B cell (primary cell): ENCODE results near the gene SLC35F3. TPM values are rescaled to one million over a fixed set of nuclear protein-coding genes. Genes with fewer than 3 reads are reported as not detected.

ENCODE experiments used
- ATAC-seq: fragments of 200-7000 bp; cut with Tn5 transposase; one replicate; pipeline ENCODE4 v1.10.0; 2021; ENCODE audit warnings: low read depth, mild to moderate bottlenecking, moderate number of reproducible peaks, moderate library complexity
- CTCF ChIA-PET: fragments of 350-600 bp; sonication (Branson Sonifier 250); formaldehyde crosslinking; loops from one replicate; lab custom pipeline; 2021; ENCODE audit warnings: antibody characterized with exemption, inconsistent platforms; lab: Charles Lee
- POLR2A ChIA-PET: fragments of 350-600 bp; sonication (Branson Sonifier 250); formaldehyde crosslinking; loops from one replicate; lab custom pipeline; 2021; ENCODE audit warnings: antibody characterized with exemption; lab: Charles Lee
- DNase-seq: peaks from one replicate; pipeline ENCODE4 v3.0.0; 2013
- H2AFZ ChIP-seq: 2 replicates; pipeline ENCODE4 v1.6.1; 2012; ENCODE audit warnings: mild to moderate bottlenecking, low read depth, low read length; ENCODE audit not compliant: insufficient read depth, poor library complexity, severe bottlenecking
- H3K27ac ChIP-seq, 2 donors: 1 replicate in 1 of 2; 2 replicates in 1 of 2; pipeline ENCODE4 v1.5.1; 2012 to 2013; ENCODE audit warnings: low read length in 2 of 2, mild to moderate bottlenecking in 2 of 2, moderate library complexity in 1 of 2
- H3K27me3 ChIP-seq, 4 experiments: fragments of 200-600 bp in 1 of 4; sonication (generic) in 1 of 4; replicated peaks in 1 of 4; 1 replicate in 2 of 4; 2 replicates in 2 of 4; pipeline versions ENCODE4 v1.6.1 to v1.7.0; 2013 to 2016; ENCODE audit warnings: low read length in 3 of 4, mild to moderate bottlenecking in 2 of 4, mixed read lengths in 1 of 4, moderate library complexity in 1 of 4; ENCODE audit not compliant: insufficient read depth in 4 of 4, control insufficient read depth in 3 of 4; ENCODE audit errors: control extremely low read depth in 1 of 4
- H3K36me3 ChIP-seq, 2 experiments: replicated peaks in 1 of 2; 1 replicate in 1 of 2; 2 replicates in 1 of 2; pipeline versions ENCODE4 v1.6.1 to v1.7.1; 2013; ENCODE audit warnings: low read length in 1 of 2; ENCODE audit not compliant: insufficient read depth in 2 of 2, control insufficient read depth in 1 of 2; ENCODE audit errors: control extremely low read depth in 1 of 2, extremely low read depth in 1 of 2
- H3K4me1 ChIP-seq, 2 donors: fragments of 200-600 bp in 1 of 2; sonication (generic) in 1 of 2; 1 replicate in 1 of 2; 2 replicates in 1 of 2; pipeline versions ENCODE4 v1.5.1 to v1.6.1; 2013 to 2017; ENCODE audit warnings: low read length in 2 of 2; ENCODE audit not compliant: control insufficient read depth in 2 of 2, insufficient read depth in 2 of 2
- H3K4me2 ChIP-seq: replicated peaks from 2 replicates; pipeline ENCODE3; 2012; ENCODE audit warnings: mild to moderate bottlenecking, low read depth, low read length; ENCODE audit not compliant: poor library complexity, severe bottlenecking
- H3K4me3 ChIP-seq, 5 experiments: fragments of 200-600 bp in 1 of 5; sonication (generic) in 1 of 5; 1 replicate in 3 of 5; 2 replicates in 2 of 5; pipeline versions ENCODE4 v1.5.1 to v1.7.0; 2011 to 2016; ENCODE audit warnings: low read length in 4 of 5, mild to moderate bottlenecking in 4 of 5, low read depth in 2 of 5, control low read depth in 1 of 5, moderate library complexity in 1 of 5; ENCODE audit not compliant: insufficient read depth in 1 of 5; ENCODE audit errors: control extremely low read depth in 1 of 5, extremely low read depth in 1 of 5
- H3K79me2 ChIP-seq: fragments of 200-600 bp; sonication (generic); one replicate; pipeline ENCODE4 v1.6.0; 2016; ENCODE audit warnings: low read length; ENCODE audit not compliant: control insufficient read depth, insufficient read depth
- H3K9ac ChIP-seq: fragments of 200-600 bp; sonication (generic); 2 replicates; pipeline ENCODE4 v1.6.1; 2017; ENCODE audit warnings: mild to moderate bottlenecking, low read length, moderate library complexity
- H3K9me3 ChIP-seq, 3 donors: one replicate each; pipeline versions ENCODE4 v1.6.1 to v1.7.1; 2013; ENCODE audit warnings: low read length in 2 of 3; ENCODE audit not compliant: control insufficient read depth in 2 of 3, insufficient read depth in 1 of 3; ENCODE audit errors: control extremely low read depth in 1 of 3
- H4K20me1 ChIP-seq: 2 replicates; pipeline ENCODE4 v1.6.0; 2012; ENCODE audit warnings: mild to moderate bottlenecking, low read length; ENCODE audit not compliant: insufficient read depth, control insufficient read depth, poor library complexity, severe bottlenecking
- H3K27ac Mint-ChIP-seq: one replicate; pipeline ENCODE4 v1.8.0; 2021; ENCODE audit warnings: mixed read lengths
- H3K27me3 Mint-ChIP-seq: one replicate; pipeline ENCODE4 v1.8.0; 2021; ENCODE audit warnings: mixed read lengths
- H3K4me1 Mint-ChIP-seq: one replicate; pipeline ENCODE4 v1.8.0; 2021; ENCODE audit warnings: mixed read lengths
- H3K4me3 Mint-ChIP-seq: one replicate; pipeline ENCODE4 v1.8.0; 2021; ENCODE audit warnings: mixed read lengths
- H3K9me3 Mint-ChIP-seq: one replicate; pipeline ENCODE4 v1.8.0; 2022; ENCODE audit warnings: mixed read lengths; ENCODE audit not compliant: insufficient read depth
- EZH2 ChIP-seq: IDR thresholded peaks from 2 replicates; pipeline ENCODE4 v1.6.1; 2012; ENCODE audit warnings: borderline replicate concordance, low read depth, mild to moderate bottlenecking, moderate library complexity, low read length; ENCODE audit not compliant: insufficient read depth, poor library complexity, severe bottlenecking
- WGBS: methylation state at CpG from one replicate; pipeline ENCODE4 v1.1.5; 2013; ENCODE audit warnings: missing lambda C conversion rate; ENCODE audit not compliant: insufficient coverage; 5-methylcytosine and 5-hydroxymethylcytosine counted together
- intact Hi-C: fragments of 100-400 bp; cut with micrococcal nuclease; formaldehyde crosslinking; loops from one replicate; pipeline ENCODE4 v1.10.0; 2022
- polyA plus RNA-seq: library from polyadenylated mRNA; depleted of rRNA; stranded (reverse); fragments of >200 nt; gene quantifications from 2 replicates; pipeline ENCODE4 v1.2.3, GENCODE V29; 2012
- total RNA-seq, 2 donors: library from RNA; stranded (reverse); fragments of 120-200 nt in 1 of 2; gene quantifications; 1 replicate in 1 of 2; 2 replicates in 1 of 2; pipeline versions ENCODE4 v1.2.3 to v1.2.4, GENCODE V29; 2013 to 2022
- TF ChIP-seq, protein P1 (sequence below): fragments of 200-600 bp; IDR thresholded peaks from one replicate; pipeline ENCODE4 v1.8.0; 2022; ENCODE audit warnings: antibody characterized with exemption, mild to moderate bottlenecking

SLC35F3 gene
- total and polyA plus RNA-seq, 2 donors (not counting 1 experiment from before 2014, with no cell fraction given): not detected

DNA sequence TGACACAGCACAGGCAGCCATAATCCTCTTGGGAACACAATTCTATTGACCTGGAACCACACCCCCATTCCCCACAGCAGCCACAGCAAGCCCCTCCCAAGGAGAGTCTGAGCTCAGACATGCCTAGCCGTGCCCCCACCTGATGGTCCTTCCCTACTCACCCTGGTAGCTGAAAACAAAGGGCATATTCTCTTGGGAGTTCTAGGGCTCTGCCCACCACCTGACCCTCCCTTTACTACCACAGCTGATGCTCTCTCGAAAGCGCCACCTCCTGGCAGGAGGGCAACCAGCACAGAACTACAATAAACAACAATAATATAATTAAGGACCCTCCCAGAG is 283.9 kb downstream of the SLC35F3 start:
- no peaks in the 10 kb centered on the region for H3K36me3 ChIP-seq
- intact Hi-C loops: no loop called here
- Mint-ChIP-seq H3K27me3 (peaks cover 42% of the 10 kb centered on the region), H3K4me3 (no peak overlapping the region), H3K9me3 (no peaks in the 10 kb centered on the region), H3K27ac (no peak overlapping the region), H3K4me1 (no peaks in the 10 kb centered on the region)
- no peak overlapping the region for H3K4me2 ChIP-seq
- H3K79me2 ChIP-seq: no peaks in the 10 kb centered on the region
- ChIA-PET POLR2A (no interaction called here), CTCF (no interaction called here)
- TF ChIP-seq, protein P1, sequence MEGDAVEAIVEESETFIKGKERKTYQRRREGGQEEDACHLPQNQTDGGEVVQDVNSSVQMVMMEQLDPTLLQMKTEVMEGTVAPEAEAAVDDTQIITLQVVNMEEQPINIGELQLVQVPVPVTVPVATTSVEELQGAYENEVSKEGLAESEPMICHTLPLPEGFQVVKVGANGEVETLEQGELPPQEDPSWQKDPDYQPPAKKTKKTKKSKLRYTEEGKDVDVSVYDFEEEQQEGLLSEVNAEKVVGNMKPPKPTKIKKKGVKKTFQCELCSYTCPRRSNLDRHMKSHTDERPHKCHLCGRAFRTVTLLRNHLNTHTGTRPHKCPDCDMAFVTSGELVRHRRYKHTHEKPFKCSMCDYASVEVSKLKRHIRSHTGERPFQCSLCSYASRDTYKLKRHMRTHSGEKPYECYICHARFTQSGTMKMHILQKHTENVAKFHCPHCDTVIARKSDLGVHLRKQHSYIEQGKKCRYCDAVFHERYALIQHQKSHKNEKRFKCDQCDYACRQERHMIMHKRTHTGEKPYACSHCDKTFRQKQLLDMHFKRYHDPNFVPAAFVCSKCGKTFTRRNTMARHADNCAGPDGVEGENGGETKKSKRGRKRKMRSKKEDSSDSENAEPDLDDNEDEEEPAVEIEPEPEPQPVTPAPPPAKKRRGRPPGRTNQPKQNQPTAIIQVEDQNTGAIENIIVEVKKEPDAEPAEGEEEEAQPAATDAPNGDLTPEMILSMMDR: no peak
- no peak for TF ChIP-seq EZH2
- ATAC-seq: no peak
- no peak for DNase-seq
- H3K9me3 ChIP-seq: peaks cover 1 to 11% (median 3%) of the 10 kb centered on the region in 3 donors
- H3K4me1 ChIP-seq: no peaks in the 10 kb centered on the region
- no peak overlapping the region for H3K4me3 ChIP-seq
- H2AFZ ChIP-seq: no peak overlapping the region
- peaks cover 0 to 7% (median 0%) of the 10 kb centered on the region in 4 experiments for H3K27me3 ChIP-seq
- no peak overlapping the region for H3K9ac ChIP-seq
- H4K20me1 ChIP-seq: no peaks in the 10 kb centered on the region
- 10% methylated on average over 2 of the region's 3 CpGs for WGBS
- H3K27ac ChIP-seq: no peak overlapping the region

DNA sequence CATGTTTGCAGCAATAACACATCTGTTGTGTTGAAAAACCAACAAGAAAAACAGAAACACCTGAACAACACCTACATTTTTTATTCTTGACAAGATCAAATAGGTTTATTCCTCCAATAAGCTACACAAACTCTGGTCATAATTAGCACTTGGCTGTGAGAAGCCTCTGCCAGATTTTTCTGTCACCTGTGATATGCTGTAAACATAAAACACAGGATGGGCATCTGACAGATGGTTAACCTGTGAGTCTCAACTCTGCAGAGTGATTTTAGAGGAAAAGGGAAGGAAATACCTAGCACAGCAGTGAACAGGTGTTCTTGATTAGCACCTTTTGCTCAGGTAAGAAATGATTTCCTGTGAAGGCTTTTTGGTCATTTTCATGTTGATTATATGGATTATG is 293.4 kb downstream of the SLC35F3 start:
- Histone ChIP-seq H2AFZ (no peak overlapping the region), H3K9me3 (peaks cover 0 to 7% (median 3%) of the 10 kb centered on the region in 3 donors), H3K27ac (no peak overlapping the region), H3K79me2 (no peaks in the 10 kb centered on the region), H4K20me1 (no peaks in the 10 kb centered on the region), H3K9ac (no peak overlapping the region), H3K27me3 (no peaks in the 10 kb centered on the region), H3K4me2 (no peak overlapping the region), H3K4me1 (no peaks in the 10 kb centered on the region), H3K36me3 (no peaks in the 10 kb centered on the region), H3K4me3 (no peak overlapping the region)
- Mint-ChIP-seq H3K4me1 (no peaks in the 10 kb centered on the region), H3K9me3 (no peaks in the 10 kb centered on the region), H3K27ac (no peak overlapping the region), H3K27me3 (peaks cover 18% of the 10 kb centered on the region), H3K4me3 (no peak overlapping the region)
- ChIA-PET CTCF (no interaction called here), POLR2A (no interaction called here)
- intact Hi-C loops: no loop called here
- TF ChIP-seq, protein P1: no peak
- no peak for TF ChIP-seq EZH2
- DNase-seq: no peak
- no peak for ATAC-seq
